Panc1 (cell line): Measurements from ENCODE around the gene VCPKMT.

ENCODE experiments used
- POLR2AphosphoS5 ChIP-seq: IDR thresholded peaks from 2 replicates; pipeline ENCODE4 v1.6.1; 2012; ENCODE audit warnings: mild to moderate bottlenecking, low read depth, low read length, moderate library complexity
- SIN3A ChIP-seq: IDR thresholded peaks from 2 replicates; pipeline ENCODE4 v1.6.1; 2012; ENCODE audit warnings: low read depth, mild to moderate bottlenecking, low read length, moderate library complexity, borderline replicate concordance; ENCODE audit not compliant: insufficient read depth
- TF ChIP-seq, protein P1 (sequence below): fragments of 450-650 bp; IDR thresholded peaks from 2 replicates; pipeline ENCODE4 v1.5.1; 2017; ENCODE audit warnings: mild to moderate bottlenecking

DNA sequence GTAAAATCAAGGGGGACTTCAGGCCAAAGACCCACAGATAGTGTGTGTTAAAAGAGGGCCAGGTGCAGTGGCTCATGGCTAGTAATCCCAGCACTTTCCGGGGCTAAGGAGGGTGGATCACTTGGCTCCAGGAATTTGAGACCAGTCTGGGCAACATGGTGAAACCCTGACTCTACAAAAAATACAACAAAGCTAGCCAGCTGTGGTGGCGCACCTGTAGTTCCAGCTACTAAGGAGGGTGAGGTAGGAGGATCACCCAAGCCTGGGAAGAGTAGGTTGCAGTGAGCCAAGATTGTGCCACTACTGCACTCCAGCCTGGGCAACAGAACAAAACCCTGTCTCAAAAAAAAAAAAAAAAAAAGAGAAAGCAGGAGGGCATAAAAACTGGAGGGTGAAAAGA lies 8.5 kb downstream of the VCPKMT start:
- TF ChIP-seq SIN3A (no peak), POLR2AphosphoS5 (no peak)
- TF ChIP-seq, protein P1, sequence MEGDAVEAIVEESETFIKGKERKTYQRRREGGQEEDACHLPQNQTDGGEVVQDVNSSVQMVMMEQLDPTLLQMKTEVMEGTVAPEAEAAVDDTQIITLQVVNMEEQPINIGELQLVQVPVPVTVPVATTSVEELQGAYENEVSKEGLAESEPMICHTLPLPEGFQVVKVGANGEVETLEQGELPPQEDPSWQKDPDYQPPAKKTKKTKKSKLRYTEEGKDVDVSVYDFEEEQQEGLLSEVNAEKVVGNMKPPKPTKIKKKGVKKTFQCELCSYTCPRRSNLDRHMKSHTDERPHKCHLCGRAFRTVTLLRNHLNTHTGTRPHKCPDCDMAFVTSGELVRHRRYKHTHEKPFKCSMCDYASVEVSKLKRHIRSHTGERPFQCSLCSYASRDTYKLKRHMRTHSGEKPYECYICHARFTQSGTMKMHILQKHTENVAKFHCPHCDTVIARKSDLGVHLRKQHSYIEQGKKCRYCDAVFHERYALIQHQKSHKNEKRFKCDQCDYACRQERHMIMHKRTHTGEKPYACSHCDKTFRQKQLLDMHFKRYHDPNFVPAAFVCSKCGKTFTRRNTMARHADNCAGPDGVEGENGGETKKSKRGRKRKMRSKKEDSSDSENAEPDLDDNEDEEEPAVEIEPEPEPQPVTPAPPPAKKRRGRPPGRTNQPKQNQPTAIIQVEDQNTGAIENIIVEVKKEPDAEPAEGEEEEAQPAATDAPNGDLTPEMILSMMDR, result no peak
